Transverse colon (tissue), 4 donors: ENCODE data around the gene NUP62CL. TPM values are rescaled to one million over a fixed set of nuclear protein-coding genes. Genes with fewer than 3 reads are reported as not detected.
"Not testable (repeated sequence)": the region's sequence is repeated elsewhere in the genome, so short reads cannot be mapped to it uniquely, and the experiment has no call there.

Source experiments
- DNase-seq: peaks from one replicate; pipeline ENCODE4 v3.0.0-alpha.2; 2019
- H3K27ac ChIP-seq, 4 donors: fragments of 200-600 bp; sonication (generic); 2 replicates each; pipeline ENCODE4 v1.5.1; 2016 to 2018; ENCODE audit warnings: inconsistent platforms in 4 of 4
- H3K27me3 ChIP-seq: fragments of 200-600 bp; sonication (generic); 2 replicates; pipeline ENCODE4 v1.5.1; 2017; ENCODE audit warnings: inconsistent platforms
- H3K36me3 ChIP-seq, 4 donors: fragments of 200-600 bp; sonication (generic); 2 replicates each; pipeline ENCODE4 v1.5.1; 2017 to 2019; ENCODE audit warnings: inconsistent platforms in 4 of 4
- H3K4me1 ChIP-seq, 4 donors: fragments of 200-600 bp; sonication (generic); 2 replicates each; pipeline ENCODE4 v1.5.1; 2017 to 2020; ENCODE audit warnings: inconsistent platforms in 4 of 4
- H3K4me3 ChIP-seq, 4 donors: fragments of 200-600 bp; sonication (generic); 1 replicate in 1 of 4; 2 replicates in 3 of 4; pipeline versions ENCODE4 v1.5.1 to v1.6.1; 2017 to 2019; ENCODE audit warnings: inconsistent platforms in 4 of 4
- H3K9me3 ChIP-seq, 2 donors: fragments of 200-600 bp; sonication (generic); 2 replicates each; pipeline ENCODE4 v1.5.1; 2017 to 2019; ENCODE audit warnings: inconsistent platforms in 2 of 2
- EP300 ChIP-seq: sonication (generic); formaldehyde crosslinking; IDR thresholded peaks from one replicate; pipeline ENCODE4 v1.6.1; 2017; ENCODE audit warnings: antibody characterized with exemption, low read depth
- POLR2A ChIP-seq: fragments of 450-650 bp; IDR thresholded peaks from one replicate; pipeline ENCODE4 v1.6.1; 2016; ENCODE audit warnings: antibody characterized with exemption, mild to moderate bottlenecking, moderate library complexity
- POLR2AphosphoS5 ChIP-seq, 3 donors: sonication (generic); formaldehyde crosslinking; IDR thresholded peaks; one replicate each; pipeline ENCODE4 v1.6.1; 2016; ENCODE audit warnings: antibody characterized with exemption in 3 of 3
- WGBS, 2 donors: methylation state at CpG; one replicate each; pipeline ENCODE4 v1.1.5; 2018; ENCODE audit warnings: low coverage in 1 of 2; 5-methylcytosine and 5-hydroxymethylcytosine counted together
- in situ Hi-C, 4 donors: fragments of 200-750 bp; cut with MboI; loops; one replicate each; pipeline versions ENCODE4 v1.15.0 to v1.15.1; 2017; ENCODE audit warnings: low sequenced_read_pairs in 3 of 4, low pct_ligation_motif_present in 1 of 4, low pct_unique_long_range_greater_than_20kb in 1 of 4
- intact Hi-C: fragments of 100-400 bp; cut with DNase I; formaldehyde crosslinking; loops from one replicate; pipeline ENCODE4 v1.15.1; 2023; ENCODE audit warnings: low total_unique reads
- total RNA-seq, 4 donors: library from RNA; depleted of rRNA; stranded (reverse); fragments of >200 nt; gene quantifications; one replicate each; pipeline ENCODE4 v1.1.0, GENCODE V29; 2016
- TF ChIP-seq, protein P1 (sequence below), 5 experiments: fragments of 200-600 bp in 3 of 5; fragments of 450-650 bp in 2 of 5; sonication (generic) in 3 of 5; IDR thresholded peaks; 1 replicate in 2 of 5; 2 replicates in 3 of 5; pipeline ENCODE4 v1.5.1; 2016 to 2017; ENCODE audit warnings: antibody characterized with exemption in 5 of 5, inconsistent platforms in 3 of 5, mild to moderate bottlenecking in 2 of 5, moderate library complexity in 1 of 5

The NUP62CL gene
- total RNA-seq, 4 donors from 2014 or later, result 1.5 to 6.4 (median 3.5) TPM; not detected in 1

DNA sequence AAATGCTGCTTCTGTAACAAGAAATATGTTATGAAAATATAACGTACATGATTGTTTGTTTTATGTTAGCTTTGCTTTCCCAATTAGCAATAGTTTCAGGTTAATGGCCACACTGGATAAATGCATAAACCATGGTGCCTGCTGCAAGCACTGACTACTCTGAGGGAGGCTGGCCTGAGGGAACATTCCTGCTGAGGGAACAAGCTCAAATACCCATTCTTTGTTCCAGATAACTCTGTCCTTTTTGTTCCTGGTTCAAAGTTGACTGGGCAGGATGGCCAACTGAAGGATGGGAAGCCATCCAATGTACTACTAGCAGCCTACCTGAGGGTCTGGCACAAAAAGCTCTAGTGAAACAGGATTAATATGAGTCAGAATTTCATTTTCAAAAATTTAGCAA, 37.5 kb downstream of the NUP62CL start:
- intact Hi-C loops (no loop called here), in situ Hi-C loops (no loop called here)
- no peaks in the 10 kb centered on the region for H3K9me3 ChIP-seq
- H3K36me3 ChIP-seq, result no peaks in the 10 kb centered on the region
- no peaks in the 10 kb centered on the region for H3K4me1 ChIP-seq
- no peak overlapping the region for H3K4me3 ChIP-seq
- no peak overlapping the region for H3K27ac ChIP-seq
- no peak for TF ChIP-seq EP300
- TF ChIP-seq POLR2A, result no peak
- TF ChIP-seq POLR2AphosphoS5 (IDR thresholded peaks at IDR 0.05), result no peak
- TF ChIP-seq, protein P1, sequence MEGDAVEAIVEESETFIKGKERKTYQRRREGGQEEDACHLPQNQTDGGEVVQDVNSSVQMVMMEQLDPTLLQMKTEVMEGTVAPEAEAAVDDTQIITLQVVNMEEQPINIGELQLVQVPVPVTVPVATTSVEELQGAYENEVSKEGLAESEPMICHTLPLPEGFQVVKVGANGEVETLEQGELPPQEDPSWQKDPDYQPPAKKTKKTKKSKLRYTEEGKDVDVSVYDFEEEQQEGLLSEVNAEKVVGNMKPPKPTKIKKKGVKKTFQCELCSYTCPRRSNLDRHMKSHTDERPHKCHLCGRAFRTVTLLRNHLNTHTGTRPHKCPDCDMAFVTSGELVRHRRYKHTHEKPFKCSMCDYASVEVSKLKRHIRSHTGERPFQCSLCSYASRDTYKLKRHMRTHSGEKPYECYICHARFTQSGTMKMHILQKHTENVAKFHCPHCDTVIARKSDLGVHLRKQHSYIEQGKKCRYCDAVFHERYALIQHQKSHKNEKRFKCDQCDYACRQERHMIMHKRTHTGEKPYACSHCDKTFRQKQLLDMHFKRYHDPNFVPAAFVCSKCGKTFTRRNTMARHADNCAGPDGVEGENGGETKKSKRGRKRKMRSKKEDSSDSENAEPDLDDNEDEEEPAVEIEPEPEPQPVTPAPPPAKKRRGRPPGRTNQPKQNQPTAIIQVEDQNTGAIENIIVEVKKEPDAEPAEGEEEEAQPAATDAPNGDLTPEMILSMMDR (IDR thresholded peaks at IDR 0.05), result no peak
- H3K27me3 ChIP-seq, result no peaks in the 10 kb centered on the region
- WGBS, 2 donors, result 71 to 89% methylated on average over 1 of the region's 1 CpG
- no peak for DNase-seq

DNA sequence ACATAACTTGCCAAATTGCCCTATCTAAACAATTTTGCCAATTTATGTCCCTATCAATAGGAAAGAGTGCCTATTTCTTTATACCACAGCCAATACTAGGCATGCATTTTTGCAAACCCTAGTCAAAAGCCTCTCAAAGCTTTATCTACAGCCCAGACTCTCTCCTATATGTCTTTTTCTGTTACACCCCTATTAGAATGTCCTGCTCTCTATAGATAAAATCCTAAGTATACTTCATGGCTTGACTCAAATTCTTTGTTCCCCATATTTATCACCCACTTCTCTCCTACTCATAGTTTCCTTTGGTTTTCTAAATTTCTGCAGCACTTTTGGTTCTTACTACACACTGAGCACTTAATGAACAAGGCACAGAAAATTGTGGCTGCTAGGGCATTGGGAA, 38.0 kb downstream of the NUP62CL start:
- Histone ChIP-seq H3K27ac (no peak overlapping the region), H3K9me3 (no peaks in the 10 kb centered on the region), H3K27me3 (no peaks in the 10 kb centered on the region), H3K4me1 (no peaks in the 10 kb centered on the region), H3K36me3 (no peaks in the 10 kb centered on the region), H3K4me3 (no peak overlapping the region)
- TF ChIP-seq, protein P1 (IDR thresholded peaks at IDR 0.05), result no peak
- no peak for TF ChIP-seq EP300
- TF ChIP-seq POLR2A, result no peak
- TF ChIP-seq POLR2AphosphoS5 (IDR thresholded peaks at IDR 0.05), result no peak
- intact Hi-C loops, result no loop called here
- in situ Hi-C loops, result no loop called here
- no peak for DNase-seq

DNA sequence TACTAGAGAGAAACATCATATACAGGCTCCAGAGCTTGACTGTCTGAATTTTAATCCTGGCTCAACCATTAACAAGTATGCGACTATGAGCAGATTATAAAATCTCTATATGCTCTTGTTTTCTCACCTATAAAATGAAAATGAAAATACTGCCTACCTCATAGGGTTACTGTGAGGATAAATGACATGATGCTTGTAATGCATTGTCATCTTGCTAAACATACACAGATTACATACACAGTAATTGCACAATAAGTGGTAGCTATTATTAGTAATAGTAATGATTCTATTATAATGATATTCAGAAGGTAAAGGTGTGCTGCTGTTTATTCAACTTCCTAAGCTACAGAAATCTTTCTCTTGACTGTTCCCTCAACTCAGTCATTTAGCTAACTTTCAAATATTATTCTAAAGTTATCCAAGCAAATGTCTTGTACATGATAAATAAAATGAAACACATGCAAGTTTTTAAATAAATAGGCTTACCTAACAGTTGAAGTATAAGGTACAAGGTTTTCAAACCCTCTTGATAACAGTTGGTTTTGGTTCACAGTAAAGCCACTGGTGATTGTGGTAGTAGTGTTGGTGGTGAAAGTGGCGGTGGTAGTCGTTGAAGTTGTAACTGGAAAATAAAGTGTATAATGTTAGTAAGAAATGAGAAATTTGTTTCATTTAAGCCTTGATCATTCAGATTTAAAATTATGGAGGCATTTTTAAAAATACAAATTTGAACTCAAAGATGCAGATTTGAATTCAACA, 38.9 kb downstream of the NUP62CL start:
- Histone ChIP-seq H3K27ac (no peak overlapping the region), H3K4me1 (no peaks in the 10 kb centered on the region), H3K4me3 (no peak overlapping the region), H3K27me3 (no peaks in the 10 kb centered on the region), H3K9me3 (no peaks in the 10 kb centered on the region), H3K36me3 (no peaks in the 10 kb centered on the region)
- intact Hi-C loops (no loop called here), in situ Hi-C loops (no loop called here)
- DNase-seq, result no peak
- 88 to 91% methylated on average over 3 of the region's 3 CpGs for WGBS, 2 donors
- TF ChIP-seq POLR2A, result no peak
- TF ChIP-seq, protein P1 (IDR thresholded peaks at IDR 0.05), result no peak
- TF ChIP-seq POLR2AphosphoS5 (IDR thresholded peaks at IDR 0.05), result no peak

DNA sequence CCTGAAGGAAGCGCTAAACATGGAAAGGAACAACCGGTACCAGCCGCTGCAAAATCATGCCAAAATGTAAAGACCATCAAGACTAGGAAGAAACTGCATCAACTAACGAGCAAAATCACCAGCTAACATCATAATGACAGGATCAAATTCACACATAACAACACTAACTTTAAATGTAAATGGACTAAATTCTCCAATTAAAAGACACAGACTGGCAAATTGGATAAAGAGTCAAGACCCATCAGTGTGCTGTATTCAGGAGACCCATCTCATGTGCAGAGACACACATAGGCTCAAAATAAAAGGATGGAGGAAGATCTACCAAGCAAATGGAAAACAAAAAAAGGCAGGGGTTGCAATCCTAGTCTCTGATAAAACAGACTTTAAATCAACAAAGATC, 48.6 kb downstream of the NUP62CL start:
- in situ Hi-C loops, intact Hi-C loops: not testable (repeated sequence)
- WGBS, 2 donors, result 81% methylated on average over 4 of the region's 4 CpGs; no CpG with 5 or more reads in 1 of the 2 donors

DNA sequence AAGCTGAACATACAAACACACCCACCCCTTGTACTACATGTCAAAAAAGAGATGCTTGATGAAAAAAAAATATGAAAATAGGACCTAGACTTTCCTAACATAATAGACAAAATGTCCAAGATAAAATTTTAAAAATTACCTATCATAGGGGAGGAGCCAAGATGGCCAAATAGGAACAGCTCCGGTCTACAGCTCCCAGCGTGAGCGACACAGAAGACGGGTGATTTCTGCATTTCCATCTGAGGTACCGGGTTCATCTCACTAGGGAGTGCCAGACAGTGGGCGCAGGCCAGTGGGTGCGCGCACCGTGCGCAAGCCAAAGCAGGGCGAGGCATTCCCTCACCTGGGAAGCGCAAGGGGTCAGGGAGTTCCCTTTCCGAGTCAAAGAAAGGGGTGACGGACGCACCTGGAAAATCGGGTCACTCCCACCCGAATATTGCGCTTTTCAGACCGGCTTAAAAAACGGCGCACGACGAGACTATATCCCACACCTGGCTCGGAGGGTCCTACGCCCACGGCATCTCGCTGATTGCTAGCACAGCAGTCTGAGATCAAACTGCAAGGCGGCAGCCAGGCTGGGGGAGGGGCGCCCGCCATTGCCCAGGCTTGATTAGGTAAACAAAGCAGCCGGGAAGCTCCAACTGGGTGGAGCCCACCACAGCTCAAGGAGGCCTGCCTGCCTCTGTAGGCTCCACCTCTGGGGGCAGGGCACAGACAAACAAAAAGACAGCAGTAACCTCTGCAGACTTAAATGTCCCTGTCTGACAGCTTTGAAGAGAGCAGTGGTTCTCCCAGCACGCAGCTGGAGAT, 50.4 kb downstream of the NUP62CL start:
- H3K36me3 ChIP-seq, H3K9me3 ChIP-seq, H3K27ac ChIP-seq, in situ Hi-C loops, H3K4me1 ChIP-seq, DNase-seq, intact Hi-C loops, H3K27me3 ChIP-seq: not testable (repeated sequence)
- 56% methylated on average over 24 of the region's 32 CpGs; no CpG with 5 or more reads in 1 of the 2 donors for WGBS, 2 donors
- H3K4me3 ChIP-seq, result peak overlapping the region in 2 of 4 donors; percentile 12 to 29

More for the DNA sequence above, 48.6 kb downstream of the NUP62CL start:
- H3K9me3 ChIP-seq, H3K36me3 ChIP-seq, DNase-seq, H3K27ac ChIP-seq, H3K27me3 ChIP-seq, H3K4me3 ChIP-seq, H3K4me1 ChIP-seq: not testable (repeated sequence)
